WTC11 (cell line): ENCODE results near the gene DYNLRB2.

Experiments used
- CTCF ChIP-seq: fragments of 200-600 bp; IDR thresholded peaks from 2 replicates; pipeline ENCODE4 v1.8.0; 2022; ENCODE audit warnings: antibody characterized with exemption
- ELF4 ChIP-seq: sonication (generic); formaldehyde crosslinking; IDR thresholded peaks from 2 replicates; pipeline ENCODE4 v1.8.1; 2022; ENCODE audit warnings: low read depth, mild to moderate bottlenecking, moderate library complexity, missing genetic modification reagents
- HMGXB4 ChIP-seq: sonication (generic); formaldehyde crosslinking; IDR thresholded peaks from 2 replicates; pipeline ENCODE4 v1.8.1; 2023; ENCODE audit warnings: mild to moderate bottlenecking, moderate library complexity, missing genetic modification reagents
- SP1 ChIP-seq: sonication (generic); formaldehyde crosslinking; conservative IDR thresholded peaks from 2 replicates; pipeline ENCODE4 v1.8.1; 2022; ENCODE audit warnings: missing genetic modification reagents
- STAT6 ChIP-seq: sonication (generic); formaldehyde crosslinking; conservative IDR thresholded peaks from 2 replicates; pipeline ENCODE4 v1.8.1; 2023; ENCODE audit warnings: mild to moderate bottlenecking, low read depth, missing genetic modification reagents, moderate library complexity
- TCF7 ChIP-seq: sonication (generic); formaldehyde crosslinking; IDR thresholded peaks from 2 replicates; pipeline ENCODE4 v1.8.0; 2022; ENCODE audit warnings: mild to moderate bottlenecking, low read depth, missing genetic modification reagents, moderate library complexity
- ZSCAN18 ChIP-seq: fragments of 250-450 bp; sonication (Bioruptor Pico); IDR thresholded peaks from 2 replicates; pipeline ENCODE4 v2.1.2; 2022; ENCODE audit warnings: mild to moderate bottlenecking, moderate library complexity

- TF ChIP-seq CTCF (no peak), TCF7 (CRISPR knock-in tag) (no peak), STAT6 (CRISPR knock-in tag) (no peak), ZSCAN18 (CRISPR knock-in tag) (no peak), SP1 (no peak), ELF4 (CRISPR knock-in tag) (no peak), HMGXB4 (CRISPR knock-in tag) (no peak)
These were observed 22.9 kb upstream of the DYNLRB2 start for GRCh38 chr16:80517846-80518245.
